SJSA1 (cell line): Measurements from ENCODE around the gene PLEKHN1. TPM values are rescaled to one million over a fixed set of nuclear protein-coding genes. Genes with fewer than 3 reads are reported as not detected.

Source experiments
- DNase-seq, 2 experiments: peaks; one replicate each; pipeline ENCODE4 v3.0.0-alpha.2; 2015 to 2020; ENCODE audit warnings: low spot score in 2 of 2, low read depth in 1 of 2
- H3K27ac ChIP-seq: fragments of 250-450 bp; sonication (Bioruptor Pico); 2 replicates; pipeline ENCODE4 v1.5.1; 2020; ENCODE audit warnings: mild to moderate bottlenecking, moderate library complexity
- H3K27me3 ChIP-seq: fragments of 250-450 bp; sonication (Bioruptor Pico); replicated peaks from 2 replicates; pipeline ENCODE4 v1.5.1; 2020; ENCODE audit warnings: mild to moderate bottlenecking, moderate library complexity
- H3K36me3 ChIP-seq: fragments of 250-450 bp; sonication (Bioruptor Pico); 2 replicates; pipeline ENCODE4 v1.5.1; 2020; ENCODE audit warnings: mild to moderate bottlenecking
- H3K4me1 ChIP-seq: fragments of 250-450 bp; sonication (Bioruptor Pico); replicated peaks from 2 replicates; pipeline ENCODE4 v1.6.1; 2021; ENCODE audit warnings: mild to moderate bottlenecking
- H3K4me3 ChIP-seq: fragments of 250-450 bp; sonication (Bioruptor Pico); 2 replicates; pipeline ENCODE4 v1.5.1; 2020; ENCODE audit warnings: mild to moderate bottlenecking
- H3K9me3 ChIP-seq: fragments of 250-450 bp; sonication (Bioruptor Pico); replicated peaks from 2 replicates; pipeline ENCODE4 v1.5.1; 2020; ENCODE audit warnings: mild to moderate bottlenecking
- total RNA-seq: library from RNA; depleted of rRNA; stranded (reverse); fragments of >200 nt; shearing (Covaris generic); gene quantifications from 2 replicates; pipeline ENCODE4 v1.2.3, GENCODE V29; 2014

The PLEKHN1 gene
- total RNA-seq, 1 experiment from 2014 or later, result 0.34 TPM

- H3K4me1 ChIP-seq, result peaks cover 33% of the 10 kb centered on the region
- H3K4me3 ChIP-seq, result peak overlapping the region; percentile 66
- no peaks in the 10 kb centered on the region for H3K27me3 ChIP-seq
- H3K9me3 ChIP-seq, result peaks cover 6% of the 10 kb centered on the region; the same call in 1 of the 2 replicates
- DNase-seq, result no peak
- H3K27ac ChIP-seq, result no peak overlapping the region
- peaks cover 31% of the 10 kb centered on the region for H3K36me3 ChIP-seq
Observed at GRCh38 chr1:997993-998744, 31.9 kb downstream of the PLEKHN1 start.

DNA sequence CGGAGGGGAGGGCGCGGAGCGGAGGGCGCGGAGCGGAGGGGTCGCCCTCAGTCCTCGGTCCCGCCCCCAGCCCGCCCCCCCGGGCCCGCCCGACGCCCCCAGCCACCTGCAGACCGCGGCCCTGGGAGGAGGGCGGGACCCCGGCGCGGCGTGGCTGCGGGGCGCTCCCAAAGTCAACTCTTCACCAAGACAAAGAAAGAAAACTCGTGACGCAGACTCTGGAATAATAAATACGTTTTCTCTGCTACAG, 32.4 kb downstream of the PLEKHN1 start:
- Histone ChIP-seq H3K4me3 (peak overlapping the region; percentile 66), H3K36me3 (peaks cover 31% of the 10 kb centered on the region), H3K27ac (peak overlapping the region; percentile 100), H3K4me1 (peaks cover 33% of the 10 kb centered on the region), H3K27me3 (no peaks in the 10 kb centered on the region), H3K9me3 (peaks cover 6% of the 10 kb centered on the region; the same call in 1 of the 2 replicates)
- no peak for DNase-seq

- peak overlapping the region; percentile 100 for H3K27ac ChIP-seq
- DNase-seq, result peak; percentile 56 to 57
- H3K36me3 ChIP-seq, result peaks cover 31% of the 10 kb centered on the region
Observed at GRCh38 chr1:998995-999724, 32.9 kb downstream of the PLEKHN1 start.

DNA sequence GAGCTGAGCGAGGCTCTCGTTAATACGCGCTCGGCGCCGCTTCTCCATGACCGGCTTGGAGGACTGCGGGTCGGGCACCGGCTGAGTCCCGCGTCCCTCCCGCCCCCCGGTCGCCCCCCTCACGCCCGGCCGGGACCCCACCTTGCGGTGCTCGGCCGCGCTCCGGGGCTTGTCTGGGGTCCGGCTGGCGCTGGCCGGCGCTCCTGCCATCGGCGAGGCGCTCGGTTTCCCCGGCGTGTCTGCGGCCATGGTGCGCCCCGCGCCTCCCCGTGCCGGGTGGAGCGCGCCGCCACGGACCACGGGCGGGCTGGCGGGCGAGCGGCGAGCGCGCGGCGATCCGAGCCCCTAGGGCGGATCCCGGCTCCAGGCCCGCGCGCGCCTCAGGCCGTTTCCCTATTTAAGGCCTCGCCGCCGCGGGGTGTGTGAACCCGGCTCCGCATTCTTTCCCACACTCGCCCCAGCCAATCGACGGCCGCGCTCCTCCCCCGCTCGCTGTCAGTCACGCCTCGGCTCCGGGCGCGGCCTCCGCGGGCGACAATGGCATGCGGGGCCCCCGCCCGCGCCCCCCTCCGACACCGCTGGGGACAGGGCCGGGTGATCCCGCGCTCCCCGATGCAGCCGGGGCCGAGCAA, 33.6 kb downstream of the PLEKHN1 start, which contains the start of gene HES4:
TSS of gene HES4 (minus strand) at position 373 of the 632 bp plus-strand sequence. CDS start at position 249, 124 bp downstream.
- H3K4me3 ChIP-seq, result peak within 1 kb of the TSS; percentile 66
- H3K9me3 ChIP-seq, result peaks cover 6% of the 10 kb centered on the region; the same call in 1 of the 2 replicates
- H3K36me3 ChIP-seq, result peaks cover 31% of the 10 kb centered on the region
- peak; percentile 96 for DNase-seq
- peak within 1 kb of the TSS; percentile 100 for H3K27ac ChIP-seq
- no peaks in the 10 kb centered on the region for H3K27me3 ChIP-seq
- peaks cover 33% of the 10 kb centered on the region for H3K4me1 ChIP-seq

More at GRCh38 chr1:998995-999724, 32.9 kb downstream of the PLEKHN1 start:
- H3K4me1 ChIP-seq, result peaks cover 33% of the 10 kb centered on the region
- H3K27me3 ChIP-seq, result no peaks in the 10 kb centered on the region
- H3K4me3 ChIP-seq, result peak overlapping the region; percentile 66
- H3K9me3 ChIP-seq, result peaks cover 6% of the 10 kb centered on the region; the same call in 1 of the 2 replicates

DNA sequence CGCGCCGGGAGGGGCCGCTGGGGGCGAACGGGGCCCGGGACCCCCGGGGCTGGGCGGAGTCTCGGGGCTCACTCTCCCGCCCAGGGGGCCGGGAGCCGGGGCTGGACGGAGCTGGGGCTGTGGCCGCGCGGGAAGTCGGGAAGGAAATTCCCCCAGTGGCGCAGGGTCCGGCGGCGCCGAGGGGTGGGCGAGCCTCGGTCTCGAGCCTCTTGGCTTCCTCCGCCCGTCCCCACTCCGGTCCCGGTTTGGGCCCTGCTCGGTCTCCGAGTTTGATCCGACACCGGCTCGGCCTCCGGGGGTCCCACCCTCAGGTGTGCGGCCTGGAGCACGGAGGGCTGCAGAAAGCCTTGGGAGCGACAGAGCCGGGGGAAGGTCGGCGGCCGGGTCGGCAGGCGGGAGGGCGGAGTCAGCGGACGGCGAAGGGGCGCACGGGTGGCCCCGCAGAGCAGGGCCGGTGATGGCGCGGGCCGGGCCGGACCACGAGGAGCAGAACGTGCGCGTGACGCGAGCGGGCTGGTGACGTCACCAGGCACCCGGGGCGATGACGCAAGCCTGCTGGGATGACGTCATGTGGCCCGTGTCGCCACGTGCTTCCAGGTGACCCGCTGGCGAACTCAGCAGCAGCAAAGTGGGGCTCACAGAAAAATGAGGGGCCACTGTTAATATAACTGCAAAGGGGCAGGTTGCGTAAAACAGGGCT, 34.2 kb downstream of the PLEKHN1 start:
- no peaks in the 10 kb centered on the region for H3K27me3 ChIP-seq
- DNase-seq, result peak; percentile 89 to 93

DNA sequence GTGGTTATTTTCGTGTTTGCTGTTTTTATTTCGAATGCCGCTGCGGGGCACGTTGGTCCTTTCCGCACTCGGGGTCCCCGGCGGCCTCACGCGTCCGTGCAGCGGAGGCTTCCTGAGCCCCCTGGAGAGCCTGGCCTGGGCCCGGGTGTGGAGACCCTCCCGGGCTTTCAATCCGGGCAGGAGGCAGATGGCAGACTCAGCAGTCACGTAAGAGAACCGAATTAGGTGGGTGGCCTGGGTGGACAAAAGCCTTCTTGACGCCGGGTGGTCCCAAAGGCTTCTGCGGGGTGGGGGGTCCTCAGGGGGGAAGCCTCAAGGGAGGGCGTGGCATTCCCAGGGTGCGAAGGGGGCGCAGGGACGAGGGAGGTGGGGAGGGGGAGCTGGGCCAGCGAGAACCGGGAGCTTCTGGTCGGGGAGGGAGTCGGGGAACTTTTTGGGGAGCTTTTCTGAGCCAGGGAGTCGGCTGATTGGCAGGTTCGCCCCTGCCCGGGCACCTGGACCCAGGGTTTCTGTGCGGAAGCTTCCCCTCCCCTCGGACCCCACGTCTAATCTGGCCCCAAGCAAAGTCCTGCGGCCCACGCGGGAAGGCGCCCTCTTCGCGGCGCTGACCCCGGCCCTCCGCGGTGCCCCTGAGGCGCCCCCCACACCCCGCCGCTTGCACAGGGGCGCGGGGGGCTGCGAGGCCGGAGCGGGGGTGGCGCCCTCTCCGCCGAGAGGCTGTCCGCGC, 34.9 kb downstream of the PLEKHN1 start:
- Histone ChIP-seq H3K27me3 (no peaks in the 10 kb centered on the region), H3K36me3 (peaks cover 31% of the 10 kb centered on the region), H3K27ac (peak overlapping the region; percentile 100), H3K4me3 (peak overlapping the region; percentile 66), H3K4me1 (peaks cover 33% of the 10 kb centered on the region), H3K9me3 (peaks cover 6% of the 10 kb centered on the region; the same call in 1 of the 2 replicates)
- peak in 1 of 2 experiments; percentile 81 for DNase-seq

More for the DNA sequence above, 34.2 kb downstream of the PLEKHN1 start:
- peak overlapping the region; percentile 66 for H3K4me3 ChIP-seq
- H3K9me3 ChIP-seq, result peaks cover 6% of the 10 kb centered on the region; the same call in 1 of the 2 replicates
- H3K4me1 ChIP-seq, result peaks cover 33% of the 10 kb centered on the region
- H3K27ac ChIP-seq, result peak overlapping the region; percentile 100
- H3K36me3 ChIP-seq, result peaks cover 31% of the 10 kb centered on the region

GRCh38 chr1:1003618-1004419, 37.5 kb downstream of the PLEKHN1 start:
- Histone ChIP-seq H3K4me1 (peaks cover 24% of the 10 kb centered on the region), H3K36me3 (peaks cover 14% of the 10 kb centered on the region), H3K27ac (no peak overlapping the region), H3K4me3 (no peak overlapping the region), H3K27me3 (no peaks in the 10 kb centered on the region), H3K9me3 (peaks cover 6% of the 10 kb centered on the region; the same call in 1 of the 2 replicates)
- no peak for DNase-seq

GRCh38 chr1:1004420-1004779, 38.1 kb downstream of the PLEKHN1 start:
- no peak overlapping the region for H3K4me3 ChIP-seq
- DNase-seq, result no peak
- H3K27ac ChIP-seq, result no peak overlapping the region
- peaks cover 19% of the 10 kb centered on the region for H3K4me1 ChIP-seq
- H3K9me3 ChIP-seq, result peaks cover under 1% of the 10 kb centered on the region; the same call in 1 of the 2 replicates
- no peaks in the 10 kb centered on the region for H3K27me3 ChIP-seq
- H3K36me3 ChIP-seq, result peaks cover 9% of the 10 kb centered on the region

GRCh38 chr1:1004780-1005697, 38.8 kb downstream of the PLEKHN1 start:
- peaks cover 7% of the 10 kb centered on the region; the same call in 1 of the 2 replicates for H3K36me3 ChIP-seq
- peaks cover 18% of the 10 kb centered on the region for H3K4me1 ChIP-seq
- H3K27ac ChIP-seq, result no peak overlapping the region
- H3K9me3 ChIP-seq, result no peaks in the 10 kb centered on the region; the same call in 1 of the 2 replicates
- no peak overlapping the region for H3K4me3 ChIP-seq
- H3K27me3 ChIP-seq, result no peaks in the 10 kb centered on the region
- DNase-seq, result no peak

DNA sequence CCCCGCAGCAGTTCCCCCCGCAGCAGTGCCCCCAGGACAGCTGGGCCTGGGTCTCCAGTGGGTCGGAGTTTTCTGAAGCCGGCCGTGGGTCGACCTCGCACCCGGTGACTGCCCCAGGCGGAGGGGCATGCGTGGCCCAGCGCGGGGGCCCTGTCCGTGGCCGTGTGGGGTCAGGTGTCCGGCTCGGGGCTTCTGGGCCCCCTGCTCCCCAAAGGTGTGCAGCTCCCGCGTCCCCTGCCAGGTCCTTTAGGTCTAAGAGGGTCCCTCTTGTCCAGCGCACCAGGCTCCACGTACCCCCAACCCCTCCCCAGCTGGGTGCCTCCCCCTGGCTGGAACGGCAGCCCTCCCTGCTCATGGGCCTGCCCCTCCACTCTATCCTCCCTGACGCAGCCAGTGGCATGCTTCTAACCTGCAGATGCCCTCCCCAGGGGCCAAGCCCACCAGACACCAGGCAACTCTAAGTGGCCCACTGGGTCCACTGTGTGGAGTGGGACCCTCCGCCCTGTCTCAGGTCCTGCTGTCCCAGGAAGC, 39.6 kb downstream of the PLEKHN1 start:
- Histone ChIP-seq H3K27me3 (no peaks in the 10 kb centered on the region), H3K4me1 (peaks cover 10% of the 10 kb centered on the region), H3K9me3 (no peaks in the 10 kb centered on the region), H3K36me3 (0 out of 2 replicates have a peak, but pooled peaks cover 2% of the 10 kb centered on the region), H3K27ac (no peak overlapping the region), H3K4me3 (no peak overlapping the region)
- DNase-seq, result no peak
